SK-N-SH treated with all-trans-retinoic acid at 6 μM for 48 hours (cell line): Measurements from ENCODE around the gene GLIS2.

Experiments used
- ARNTL ChIP-seq: fragments of 450-650 bp; formaldehyde crosslinking; IDR thresholded peaks from 2 replicates; pipeline ENCODE4 v1.5.0; 2020; ENCODE audit warnings: low read depth, mild to moderate bottlenecking, moderate library complexity, borderline replicate concordance
- RARB ChIP-seq: fragments of 250-450 bp; sonication (Bioruptor Pico); IDR thresholded peaks from 2 replicates; pipeline ENCODE4 v1.8.0; 2021; ENCODE audit warnings: mild to moderate bottlenecking, moderate library complexity
- ZFP3 ChIP-seq: fragments of 250-450 bp; sonication (Bioruptor Pico); IDR thresholded peaks from 2 replicates; pipeline ENCODE4 v1.5.0; 2020; ENCODE audit warnings: mild to moderate bottlenecking, moderate library complexity
- ZFP30 ChIP-seq: fragments of 450-650 bp; formaldehyde crosslinking; IDR thresholded peaks from 2 replicates; pipeline ENCODE4 v1.5.0; 2022; ENCODE audit warnings: mild to moderate bottlenecking, moderate library complexity
- ZNF70 ChIP-seq: fragments of 450-650 bp; formaldehyde crosslinking; IDR thresholded peaks from 2 replicates; pipeline ENCODE4 v1.5.0; 2020; ENCODE audit warnings: mild to moderate bottlenecking, moderate library complexity

DNA sequence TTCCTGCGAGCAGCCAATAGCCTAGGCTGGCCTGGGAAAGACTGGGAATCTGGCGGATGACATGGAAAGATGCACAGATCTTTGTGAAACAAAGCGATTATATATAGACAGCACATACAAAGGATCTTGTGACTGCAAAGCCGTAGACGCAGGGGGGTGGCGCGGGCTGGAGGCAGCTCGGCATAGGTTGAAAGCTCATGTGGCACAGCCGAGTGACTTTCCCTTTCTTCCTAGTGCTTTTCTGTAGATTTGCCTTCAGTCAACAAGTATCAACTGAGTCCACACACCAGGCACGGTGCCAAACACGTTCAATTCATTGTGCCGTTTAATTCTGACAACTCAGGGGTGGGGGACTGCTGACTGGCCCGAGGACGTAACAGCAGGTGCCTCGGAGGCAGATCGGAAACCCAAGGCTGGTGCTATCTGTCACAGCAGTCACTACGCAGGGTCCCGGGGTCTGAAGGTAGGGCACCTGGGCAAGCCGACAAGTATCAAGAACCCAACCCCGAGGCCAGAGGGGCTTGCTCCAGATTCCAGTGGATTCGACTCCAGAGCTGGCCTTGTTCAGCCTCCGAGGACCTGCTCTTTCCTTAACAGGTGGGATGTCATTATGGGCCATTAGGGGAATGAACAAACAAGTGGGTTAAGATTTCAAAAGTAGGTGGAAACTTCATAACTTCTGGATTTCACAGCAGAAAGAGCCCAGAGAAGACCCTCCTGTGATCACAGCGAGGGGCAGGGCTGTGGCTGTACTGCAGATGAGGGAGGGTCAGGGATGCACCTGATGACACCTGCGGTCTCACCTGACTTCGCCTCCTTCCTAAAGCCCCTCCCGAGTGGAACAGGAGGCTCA, 29.3 kb downstream of the GLIS2 start:
- no peak for TF ChIP-seq ZFP30
- TF ChIP-seq RARB (CRISPR knock-in tag), result no peak
- no peak for TF ChIP-seq ARNTL (CRISPR knock-in tag)
- no peak for TF ChIP-seq ZFP3 (CRISPR knock-in tag)
- TF ChIP-seq ZNF70 (CRISPR knock-in tag), result no peak
